Esophagus muscularis mucosa (tissue), 3 donors: Measurements from ENCODE around the gene ANK2.

ENCODE experiments used
- CTCF ChIP-seq, 3 experiments: fragments of 200-600 bp in 2 of 3; fragments of 450-650 bp in 1 of 3; sonication (generic) in 2 of 3; IDR thresholded peaks; one replicate each; pipeline ENCODE4 v1.5.1; 2017 to 2019; ENCODE audit warnings: antibody characterized with exemption in 3 of 3, mild to moderate bottlenecking in 2 of 3, moderate library complexity in 1 of 3
- POLR2A ChIP-seq: fragments of 450-650 bp; IDR thresholded peaks from one replicate; pipeline ENCODE4 v1.6.1; 2017; ENCODE audit warnings: antibody characterized with exemption, moderate library complexity, mild to moderate bottlenecking, low read depth

GRCh38 chr4:113316879-113317278, 267.4 kb downstream of the ANK2 start:
- TF ChIP-seq CTCF (IDR thresholded peaks at IDR 0.05): no peak
- no peak for TF ChIP-seq POLR2A
